Breast epithelium (tissue), 3 donors: ENCODE results near the gene ALG8.

Experiments used
- POLR2A ChIP-seq: fragments of 450-650 bp; IDR thresholded peaks from one replicate; pipeline ENCODE4 v1.6.1; 2016; ENCODE audit warnings: antibody characterized with exemption, mild to moderate bottlenecking, moderate library complexity
- TF ChIP-seq, protein P1 (sequence below), 3 donors: fragments of 450-650 bp; IDR thresholded peaks; one replicate each; pipeline ENCODE4 v1.5.1; 2016 to 2017; ENCODE audit warnings: antibody characterized with exemption in 3 of 3, mild to moderate bottlenecking in 3 of 3, moderate library complexity in 3 of 3

DNA sequence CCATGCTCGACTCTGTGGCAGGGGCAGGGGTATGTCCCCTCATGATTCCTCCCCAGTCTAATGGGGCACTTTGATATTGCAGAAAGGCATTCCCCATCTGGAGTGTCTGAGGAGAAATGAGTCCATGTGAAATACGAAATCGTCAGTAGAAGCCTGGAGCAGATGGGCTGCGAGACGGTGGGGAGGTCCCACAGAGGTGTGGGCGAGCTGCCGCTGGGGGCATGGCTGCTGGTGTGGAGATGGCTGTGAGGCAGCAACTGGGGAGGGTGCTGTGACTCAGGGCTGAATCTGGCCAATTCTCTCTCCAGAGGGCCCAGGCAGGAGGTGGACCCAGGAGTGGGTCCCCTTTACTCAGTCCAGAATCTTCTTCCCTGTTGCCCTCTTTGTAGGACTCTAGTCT lies 37.8 kb upstream of the ALG8 start:
- TF ChIP-seq, protein P1, sequence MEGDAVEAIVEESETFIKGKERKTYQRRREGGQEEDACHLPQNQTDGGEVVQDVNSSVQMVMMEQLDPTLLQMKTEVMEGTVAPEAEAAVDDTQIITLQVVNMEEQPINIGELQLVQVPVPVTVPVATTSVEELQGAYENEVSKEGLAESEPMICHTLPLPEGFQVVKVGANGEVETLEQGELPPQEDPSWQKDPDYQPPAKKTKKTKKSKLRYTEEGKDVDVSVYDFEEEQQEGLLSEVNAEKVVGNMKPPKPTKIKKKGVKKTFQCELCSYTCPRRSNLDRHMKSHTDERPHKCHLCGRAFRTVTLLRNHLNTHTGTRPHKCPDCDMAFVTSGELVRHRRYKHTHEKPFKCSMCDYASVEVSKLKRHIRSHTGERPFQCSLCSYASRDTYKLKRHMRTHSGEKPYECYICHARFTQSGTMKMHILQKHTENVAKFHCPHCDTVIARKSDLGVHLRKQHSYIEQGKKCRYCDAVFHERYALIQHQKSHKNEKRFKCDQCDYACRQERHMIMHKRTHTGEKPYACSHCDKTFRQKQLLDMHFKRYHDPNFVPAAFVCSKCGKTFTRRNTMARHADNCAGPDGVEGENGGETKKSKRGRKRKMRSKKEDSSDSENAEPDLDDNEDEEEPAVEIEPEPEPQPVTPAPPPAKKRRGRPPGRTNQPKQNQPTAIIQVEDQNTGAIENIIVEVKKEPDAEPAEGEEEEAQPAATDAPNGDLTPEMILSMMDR (IDR thresholded peaks at IDR 0.05): no peak
- no peak for TF ChIP-seq POLR2A
